Amniotic epithelial cell (primary cell): ENCODE measurements around the gene ALDH4A1.

Experiments
- DNase-seq: peaks from one replicate; pipeline ENCODE4 v3.0.0-alpha.2; 2010; ENCODE audit warnings: low read depth

Gene ALDH4A1

GRCh38 chr1:18939398-18940302 is 37.3 kb upstream of the ALDH4A1 start:
- peak; percentile 50 for DNase-seq

- no peak for DNase-seq
Measured at GRCh38 chr1:18938707-18939070, 36.3 kb upstream of the ALDH4A1 start.

GRCh38 chr1:18938008-18938706 is 35.8 kb upstream of the ALDH4A1 start:
- no peak for DNase-seq

GRCh38 chr1:18937539-18937938 is 35.2 kb upstream of the ALDH4A1 start:
- no peak for DNase-seq

- DNase-seq: no peak
Measured at GRCh38 chr1:18936814-18937481, 34.6 kb upstream of the ALDH4A1 start.

GRCh38 chr1:18936471-18936813 is 34.1 kb upstream of the ALDH4A1 start:
- no peak for DNase-seq

- no peak for DNase-seq
Measured at GRCh38 chr1:18934205-18935000, 32.0 kb upstream of the ALDH4A1 start.

GRCh38 chr1:18932879-18933278 is 30.5 kb upstream of the ALDH4A1 start:
- no peak for DNase-seq

- DNase-seq: no peak
Measured at GRCh38 chr1:18932387-18932786, 30.0 kb upstream of the ALDH4A1 start.

- no peak for DNase-seq
Measured at GRCh38 chr1:18931730-18932129, 29.4 kb upstream of the ALDH4A1 start.

GRCh38 chr1:18929686-18930085 is 27.3 kb upstream of the ALDH4A1 start:
- DNase-seq: peak; percentile 44

GRCh38 chr1:18928985-18929384 is 26.6 kb upstream of the ALDH4A1 start:
- DNase-seq: no peak

- DNase-seq: no peak
Measured at GRCh38 chr1:18928406-18928805, 26.1 kb upstream of the ALDH4A1 start.

GRCh38 chr1:18927654-18928272 is 25.4 kb upstream of the ALDH4A1 start:
- DNase-seq: peak; percentile 79

GRCh38 chr1:18927082-18927653 is 24.8 kb upstream of the ALDH4A1 start:
- no peak for DNase-seq

GRCh38 chr1:18926315-18927081 is 24.1 kb upstream of the ALDH4A1 start:
- peak; percentile 81 for DNase-seq

- no peak for DNase-seq
Measured at GRCh38 chr1:18925279-18925678, 22.9 kb upstream of the ALDH4A1 start.

GRCh38 chr1:18924221-18924691 is 21.9 kb upstream of the ALDH4A1 start:
- DNase-seq: peak; percentile 39

- no peak for DNase-seq
Measured at GRCh38 chr1:18923756-18924211, 21.4 kb upstream of the ALDH4A1 start.
